GM23338 (cell line): ENCODE measurements around the gene MYO5B. TPM values are rescaled to one million over a fixed set of nuclear protein-coding genes. Genes with fewer than 3 reads are reported as not detected.

Experiments used
- ATAC-seq: fragments of 200-7000 bp; cut with Tn5 transposase; 3 replicates; pipeline ENCODE4 v1.9.1; 2020
- DNase-seq: peaks from one replicate; pipeline ENCODE4 v3.0.0-alpha.2; 2015; ENCODE audit warnings: low spot score
- H2AFZ ChIP-seq: fragments of 200-600 bp; sonication (generic); 2 replicates; pipeline ENCODE4 v1.8.0; 2016; ENCODE audit warnings: antibody characterized with exemption, mild to moderate bottlenecking, moderate library complexity
- H3F3A ChIP-seq: fragments of 200-600 bp; sonication (generic); replicated peaks from 2 replicates; pipeline ENCODE4 v1.8.0; 2017; ENCODE audit warnings: antibody characterized with exemption, mixed run types, low read depth
- H3K27ac ChIP-seq: fragments of 200-600 bp; sonication (generic); 2 replicates; pipeline ENCODE4 v1.6.1; 2016; ENCODE audit warnings: low read depth
- H3K27me3 ChIP-seq: fragments of 200-600 bp; sonication (generic); 2 replicates; pipeline ENCODE4 v1.8.0; 2016; ENCODE audit warnings: mild to moderate bottlenecking, mixed run types, moderate library complexity; ENCODE audit not compliant: insufficient read depth
- H3K36me3 ChIP-seq: fragments of 200-600 bp; sonication (generic); 2 replicates; pipeline ENCODE4 v1.8.0; 2016; ENCODE audit warnings: mild to moderate bottlenecking; ENCODE audit not compliant: insufficient read depth
- H3K4me1 ChIP-seq: fragments of 200-600 bp; sonication (generic); 2 replicates; pipeline ENCODE4 v1.8.0; 2016; ENCODE audit warnings: mild to moderate bottlenecking, moderate library complexity; ENCODE audit not compliant: insufficient read depth
- H3K4me2 ChIP-seq: fragments of 200-600 bp; sonication (generic); 2 replicates; pipeline ENCODE4 v1.7.1; 2017; ENCODE audit warnings: mixed run types
- H3K4me3 ChIP-seq: fragments of 200-600 bp; sonication (generic); 2 replicates; pipeline ENCODE4 v1.6.1; 2016; ENCODE audit warnings: mixed run types
- H3K79me2 ChIP-seq: fragments of 200-600 bp; sonication (generic); replicated peaks from 2 replicates; pipeline ENCODE4 v1.8.0; 2017; ENCODE audit warnings: mild to moderate bottlenecking; ENCODE audit not compliant: insufficient read depth
- H3K9me2 ChIP-seq: fragments of 200-600 bp; sonication (generic); 2 replicates; pipeline ENCODE4 v1.8.0; 2017; ENCODE audit not compliant: insufficient read depth
- H4K20me1 ChIP-seq: fragments of 200-600 bp; sonication (generic); replicated peaks from 2 replicates; pipeline ENCODE4 v1.8.0; 2017; ENCODE audit warnings: mild to moderate bottlenecking; ENCODE audit not compliant: insufficient read depth
- H3K27ac Mint-ChIP-seq: 2 replicates; pipeline ENCODE4 v1.8.0; 2020; ENCODE audit warnings: inconsistent platforms, mild to moderate bottlenecking, moderate library complexity, mixed read lengths
- H3K27me3 Mint-ChIP-seq: 3 replicates; pipeline ENCODE4 v1.8.0; 2022; ENCODE audit warnings: low read depth, mild to moderate bottlenecking, moderate library complexity, mixed read lengths, inconsistent platforms; ENCODE audit not compliant: insufficient read depth, poor library complexity
- H3K36me3 Mint-ChIP-seq: 3 replicates; pipeline ENCODE4 v1.8.0; 2021; ENCODE audit warnings: low read depth, mild to moderate bottlenecking, inconsistent platforms, moderate library complexity, mixed read lengths
- H3K4me1 Mint-ChIP-seq: 3 replicates; pipeline ENCODE4 v1.8.0; 2020; ENCODE audit warnings: mild to moderate bottlenecking, inconsistent platforms, mixed read lengths
- H3K4me3 Mint-ChIP-seq: 3 replicates; pipeline ENCODE4 v1.8.0; 2021; ENCODE audit warnings: moderate library complexity, mild to moderate bottlenecking, inconsistent platforms, mixed read lengths
- H3K9me3 Mint-ChIP-seq: 3 replicates; pipeline ENCODE4 v1.8.0; 2020; ENCODE audit warnings: moderate library complexity, mild to moderate bottlenecking, inconsistent platforms, mixed read lengths
- NANOG ChIP-seq: IDR thresholded peaks from 2 replicates; pipeline ENCODE4 v1.6.1; 2016; ENCODE audit warnings: antibody characterized with exemption, borderline replicate concordance
- POLR2AphosphoS5 ChIP-seq: IDR thresholded peaks from 2 replicates; pipeline ENCODE4 v1.6.1; 2016; ENCODE audit warnings: antibody characterized with exemption, low read depth
- ZNF462 ChIP-seq: fragments of 250-450 bp; sonication (Bioruptor Pico); IDR thresholded peaks from 2 replicates; pipeline ENCODE4 v1.5.0; 2020; ENCODE audit warnings: mild to moderate bottlenecking, moderate library complexity
- polyA plus RNA-seq: library from polyadenylated mRNA; unstranded; fragments of >200 nt; fragmentation: Nextera tagmentation; extraction: Ambion mirVana; gene quantifications from 2 replicates; pipeline ENCODE4 v1.2.1, GENCODE V29; 2016
- total RNA-seq: library from RNA; depleted of rRNA; stranded (reverse); fragments of >200 nt; shearing (Covaris generic); gene quantifications from 2 replicates; pipeline ENCODE4 v1.2.3, GENCODE V29; 2014
- TF ChIP-seq, protein P1 (sequence below): IDR thresholded peaks from one replicate; pipeline ENCODE4 v1.6.1; 2018; ENCODE audit warnings: antibody characterized with exemption; ENCODE audit not compliant: unreplicated experiment
- TF ChIP-seq, protein P2 (sequence below), 2 experiments: fragments of 200-600 bp in 1 of 2; sonication (generic) in 1 of 2; conservative IDR thresholded peaks; 2 replicates each; pipeline versions ENCODE4 v1.5.1 to v1.6.1; 2016 to 2017; ENCODE audit warnings: antibody characterized with exemption in 2 of 2, low read depth in 2 of 2, mild to moderate bottlenecking in 2 of 2, moderate library complexity in 1 of 2

MYO5B gene
- total and polyA plus RNA-seq, 2 experiments from 2014 or later: 3.2 to 19.1 TPM

DNA sequence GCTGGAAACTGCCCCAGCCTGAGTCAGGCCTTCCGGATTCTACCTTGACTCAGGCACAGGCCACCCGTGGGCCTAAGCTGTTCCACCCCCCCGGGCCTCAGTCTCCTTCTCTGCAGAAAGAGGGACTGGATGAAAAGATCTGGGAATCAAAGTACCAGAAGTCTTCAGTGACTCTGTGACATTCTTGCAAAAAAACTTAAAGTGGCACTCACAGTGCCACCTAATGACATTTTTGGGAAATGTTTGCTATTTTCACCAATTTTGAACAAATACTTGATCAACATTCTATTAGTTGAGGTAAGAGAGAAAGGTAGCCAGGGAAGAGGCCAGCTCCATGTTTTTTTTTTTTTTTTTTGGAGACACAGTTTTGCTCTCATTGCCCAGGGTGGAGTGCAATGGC, 333.3 kb downstream of the MYO5B start:
- Mint-ChIP-seq H3K9me3 (no peaks in the 10 kb centered on the region), H3K36me3 (no peaks in the 10 kb centered on the region; the same call in 2 of the 3 replicates)
- H3K27me3 ChIP-seq: no peaks in the 10 kb centered on the region

More for the DNA sequence above, 333.3 kb downstream of the MYO5B start:
- H3K9me2 ChIP-seq: no peaks in the 10 kb centered on the region
- Mint-ChIP-seq H3K4me1 (peaks cover 13% of the 10 kb centered on the region), H3K4me3 (no peak overlapping the region), H3K27ac (no peak overlapping the region), H3K27me3 (peaks cover 2% of the 10 kb centered on the region)
- H3F3A ChIP-seq: no peaks in the 10 kb centered on the region
- H3K79me2 ChIP-seq: no peaks in the 10 kb centered on the region
- ATAC-seq (no peak), DNase-seq (peak; percentile 12)
- TF ChIP-seq NANOG (no peak), POLR2AphosphoS5 (no peak), ZNF462 (CRISPR knock-in tag) (no peak)
- TF ChIP-seq, protein P1, sequence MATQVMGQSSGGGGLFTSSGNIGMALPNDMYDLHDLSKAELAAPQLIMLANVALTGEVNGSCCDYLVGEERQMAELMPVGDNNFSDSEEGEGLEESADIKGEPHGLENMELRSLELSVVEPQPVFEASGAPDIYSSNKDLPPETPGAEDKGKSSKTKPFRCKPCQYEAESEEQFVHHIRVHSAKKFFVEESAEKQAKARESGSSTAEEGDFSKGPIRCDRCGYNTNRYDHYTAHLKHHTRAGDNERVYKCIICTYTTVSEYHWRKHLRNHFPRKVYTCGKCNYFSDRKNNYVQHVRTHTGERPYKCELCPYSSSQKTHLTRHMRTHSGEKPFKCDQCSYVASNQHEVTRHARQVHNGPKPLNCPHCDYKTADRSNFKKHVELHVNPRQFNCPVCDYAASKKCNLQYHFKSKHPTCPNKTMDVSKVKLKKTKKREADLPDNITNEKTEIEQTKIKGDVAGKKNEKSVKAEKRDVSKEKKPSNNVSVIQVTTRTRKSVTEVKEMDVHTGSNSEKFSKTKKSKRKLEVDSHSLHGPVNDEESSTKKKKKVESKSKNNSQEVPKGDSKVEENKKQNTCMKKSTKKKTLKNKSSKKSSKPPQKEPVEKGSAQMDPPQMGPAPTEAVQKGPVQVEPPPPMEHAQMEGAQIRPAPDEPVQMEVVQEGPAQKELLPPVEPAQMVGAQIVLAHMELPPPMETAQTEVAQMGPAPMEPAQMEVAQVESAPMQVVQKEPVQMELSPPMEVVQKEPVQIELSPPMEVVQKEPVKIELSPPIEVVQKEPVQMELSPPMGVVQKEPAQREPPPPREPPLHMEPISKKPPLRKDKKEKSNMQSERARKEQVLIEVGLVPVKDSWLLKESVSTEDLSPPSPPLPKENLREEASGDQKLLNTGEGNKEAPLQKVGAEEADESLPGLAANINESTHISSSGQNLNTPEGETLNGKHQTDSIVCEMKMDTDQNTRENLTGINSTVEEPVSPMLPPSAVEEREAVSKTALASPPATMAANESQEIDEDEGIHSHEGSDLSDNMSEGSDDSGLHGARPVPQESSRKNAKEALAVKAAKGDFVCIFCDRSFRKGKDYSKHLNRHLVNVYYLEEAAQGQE: no peak
- TF ChIP-seq, protein P2, sequence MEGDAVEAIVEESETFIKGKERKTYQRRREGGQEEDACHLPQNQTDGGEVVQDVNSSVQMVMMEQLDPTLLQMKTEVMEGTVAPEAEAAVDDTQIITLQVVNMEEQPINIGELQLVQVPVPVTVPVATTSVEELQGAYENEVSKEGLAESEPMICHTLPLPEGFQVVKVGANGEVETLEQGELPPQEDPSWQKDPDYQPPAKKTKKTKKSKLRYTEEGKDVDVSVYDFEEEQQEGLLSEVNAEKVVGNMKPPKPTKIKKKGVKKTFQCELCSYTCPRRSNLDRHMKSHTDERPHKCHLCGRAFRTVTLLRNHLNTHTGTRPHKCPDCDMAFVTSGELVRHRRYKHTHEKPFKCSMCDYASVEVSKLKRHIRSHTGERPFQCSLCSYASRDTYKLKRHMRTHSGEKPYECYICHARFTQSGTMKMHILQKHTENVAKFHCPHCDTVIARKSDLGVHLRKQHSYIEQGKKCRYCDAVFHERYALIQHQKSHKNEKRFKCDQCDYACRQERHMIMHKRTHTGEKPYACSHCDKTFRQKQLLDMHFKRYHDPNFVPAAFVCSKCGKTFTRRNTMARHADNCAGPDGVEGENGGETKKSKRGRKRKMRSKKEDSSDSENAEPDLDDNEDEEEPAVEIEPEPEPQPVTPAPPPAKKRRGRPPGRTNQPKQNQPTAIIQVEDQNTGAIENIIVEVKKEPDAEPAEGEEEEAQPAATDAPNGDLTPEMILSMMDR (conservative IDR thresholded peaks at IDR 0.05; ENCODE audit: low read depth in 2 of 2): peak; percentile 45 to 54
- no peak overlapping the region for H3K4me3 ChIP-seq
- no peak overlapping the region for H3K4me2 ChIP-seq
- H3K4me1 ChIP-seq: peaks cover 9% of the 10 kb centered on the region
- H3K36me3 ChIP-seq: no peaks in the 10 kb centered on the region
- H4K20me1 ChIP-seq: no peaks in the 10 kb centered on the region
- no peak overlapping the region for H2AFZ ChIP-seq
- H3K27ac ChIP-seq: no peak overlapping the region
